ENCODE results near the gene CARD14. TPM values are rescaled to one million over a fixed set of nuclear protein-coding genes. Genes with fewer than 3 reads are reported as not detected.

The CARD14 gene
- total and polyA plus RNA-seq, 2 of the 13 experiments (the other 11 are each of a cell fraction or from before 2014, with no cell fraction given), result 0.11 TPM; not detected in 1

DNA sequence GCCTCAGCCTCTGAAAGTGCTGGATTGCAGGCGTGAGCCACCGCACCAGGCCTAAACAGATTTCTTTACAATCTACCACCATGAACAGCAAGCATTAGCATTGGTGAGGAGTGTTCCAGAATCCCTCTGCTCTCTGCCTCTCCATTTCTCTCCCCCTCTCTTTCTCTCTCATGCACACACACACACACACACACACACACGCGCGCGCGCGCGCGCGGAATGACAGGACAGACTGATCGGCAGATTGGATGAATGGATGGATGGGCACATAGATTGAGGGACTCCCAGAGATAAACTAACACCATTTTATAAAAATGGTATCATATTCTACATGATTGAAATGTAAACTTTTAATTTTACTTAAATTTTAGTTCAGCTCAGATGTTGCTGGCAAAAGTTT is 3.3 kb downstream of the CARD14 start:
- no peaks in the 10 kb centered on the region for H3K9me3 ChIP-seq (ENCODE audit: low read length)
- H3K4me3 ChIP-seq (replicated peaks in 1 of 3; ENCODE audit: insufficient read depth in 1 of 3, low read depth in 2 of 3, low read length in 3 of 3), result no peak overlapping the region
- in situ Hi-C loops (cut with HindIII; ENCODE audit: extremely low pct_ligation_motif_present, low pct_unique_long_range_greater_than_20kb), result no loop called here
- no TSS peak for BruUV-seq (replicated peaks)
- TF ChIP-seq SP4 (CRISPR knock-in tag; IDR thresholded peaks at IDR 0.05), result no peak
- TF ChIP-seq, protein P1, sequence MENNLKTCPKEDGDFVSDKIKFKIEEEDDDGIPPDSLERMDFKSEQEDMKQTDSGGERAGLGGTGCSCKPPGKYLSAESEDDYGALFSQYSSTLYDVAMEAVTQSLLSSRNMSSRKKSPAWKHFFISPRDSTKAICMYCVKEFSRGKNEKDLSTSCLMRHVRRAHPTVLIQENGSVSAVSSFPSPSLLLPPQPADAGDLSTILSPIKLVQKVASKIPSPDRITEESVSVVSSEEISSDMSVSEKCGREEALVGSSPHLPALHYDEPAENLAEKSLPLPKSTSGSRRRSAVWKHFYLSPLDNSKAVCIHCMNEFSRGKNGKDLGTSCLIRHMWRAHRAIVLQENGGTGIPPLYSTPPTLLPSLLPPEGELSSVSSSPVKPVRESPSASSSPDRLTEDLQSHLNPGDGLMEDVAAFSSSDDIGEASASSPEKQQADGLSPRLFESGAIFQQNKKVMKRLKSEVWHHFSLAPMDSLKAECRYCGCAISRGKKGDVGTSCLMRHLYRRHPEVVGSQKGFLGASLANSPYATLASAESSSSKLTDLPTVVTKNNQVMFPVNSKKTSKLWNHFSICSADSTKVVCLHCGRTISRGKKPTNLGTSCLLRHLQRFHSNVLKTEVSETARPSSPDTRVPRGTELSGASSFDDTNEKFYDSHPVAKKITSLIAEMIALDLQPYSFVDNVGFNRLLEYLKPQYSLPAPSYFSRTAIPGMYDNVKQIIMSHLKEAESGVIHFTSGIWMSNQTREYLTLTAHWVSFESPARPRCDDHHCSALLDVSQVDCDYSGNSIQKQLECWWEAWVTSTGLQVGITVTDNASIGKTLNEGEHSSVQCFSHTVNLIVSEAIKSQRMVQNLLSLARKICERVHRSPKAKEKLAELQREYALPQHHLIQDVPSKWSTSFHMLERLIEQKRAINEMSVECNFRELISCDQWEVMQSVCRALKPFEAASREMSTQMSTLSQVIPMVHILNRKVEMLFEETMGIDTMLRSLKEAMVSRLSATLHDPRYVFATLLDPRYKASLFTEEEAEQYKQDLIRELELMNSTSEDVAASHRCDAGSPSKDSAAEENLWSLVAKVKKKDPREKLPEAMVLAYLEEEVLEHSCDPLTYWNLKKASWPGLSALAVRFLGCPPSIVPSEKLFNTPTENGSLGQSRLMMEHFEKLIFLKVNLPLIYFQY (CRISPR knock-in tag; IDR thresholded peaks at IDR 0.05; ENCODE audit: borderline replicate concordance), result no peak
- TF ChIP-seq, protein P2, sequence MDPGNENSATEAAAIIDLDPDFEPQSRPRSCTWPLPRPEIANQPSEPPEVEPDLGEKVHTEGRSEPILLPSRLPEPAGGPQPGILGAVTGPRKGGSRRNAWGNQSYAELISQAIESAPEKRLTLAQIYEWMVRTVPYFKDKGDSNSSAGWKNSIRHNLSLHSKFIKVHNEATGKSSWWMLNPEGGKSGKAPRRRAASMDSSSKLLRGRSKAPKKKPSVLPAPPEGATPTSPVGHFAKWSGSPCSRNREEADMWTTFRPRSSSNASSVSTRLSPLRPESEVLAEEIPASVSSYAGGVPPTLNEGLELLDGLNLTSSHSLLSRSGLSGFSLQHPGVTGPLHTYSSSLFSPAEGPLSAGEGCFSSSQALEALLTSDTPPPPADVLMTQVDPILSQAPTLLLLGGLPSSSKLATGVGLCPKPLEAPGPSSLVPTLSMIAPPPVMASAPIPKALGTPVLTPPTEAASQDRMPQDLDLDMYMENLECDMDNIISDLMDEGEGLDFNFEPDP (CRISPR knock-in tag; conservative IDR thresholded peaks at IDR 0.05), result 0 out of 2 replicates have a peak, but pooled peaks have one; percentile 24
- ATAC-seq, result no peak
- H3K27ac ChIP-seq (ENCODE audit: extremely low read length, insufficient read depth, low read length), result no peak overlapping the region
- H3K4me2 ChIP-seq (ENCODE audit: low read depth, low read length), result no peak overlapping the region
- H2AFZ ChIP-seq (ENCODE audit: low read length), result no peak overlapping the region
- H3K27me3 ChIP-seq (ENCODE audit: control insufficient read depth in 1 of 2, insufficient read depth in 2 of 2, low read length in 2 of 2), result peaks cover 8 to 65% of the 10 kb centered on the region in 2 experiments; a peak in 4 of 5 replicates
- DNase-seq (ENCODE audit: low spot score), result no peak
- POLR2A ChIA-PET, result no interaction called here
- no peaks in the 10 kb centered on the region for H3K79me2 ChIP-seq (ENCODE audit: insufficient read depth, low read length)
- peaks cover 11% of the 10 kb centered on the region for H3K4me1 ChIP-seq (ENCODE audit: insufficient read depth, low read length)
- H3K36me3 ChIP-seq (replicated peaks in 1 of 2; ENCODE audit: control insufficient read depth in 1 of 2, insufficient read depth in 2 of 2, low read length in 2 of 2), result no peaks in the 10 kb centered on the region
- FAIRE-seq, result no peak
- intact Hi-C loops (cut with micrococcal nuclease; ENCODE audit: unreplicated experiment), result no loop called here
- no peak overlapping the region for H3K9ac ChIP-seq (ENCODE audit: insufficient read depth, low read depth, low read length)
- no peaks in the 10 kb centered on the region for H4K20me1 ChIP-seq (ENCODE audit: insufficient read depth, low read length)
- 88% methylated on average over 12 of the region's 12 CpGs for WGBS (ENCODE audit: low lambda C conversion rate)
- CTCF ChIA-PET (ENCODE audit: low intra/inter-chr PET ratio, low total read pairs), result no interaction called here
